Non-pigmented ciliary epithelial cell (primary cell): ENCODE results near the gene LAPTM5.
"Not testable (repeated sequence)": the region's sequence is repeated elsewhere in the genome, so short reads cannot be mapped to it uniquely, and the experiment has no call there.

Experiments
- DNase-seq: peaks from one replicate; pipeline ENCODE4 v3.0.0-alpha.2; 2010; ENCODE audit warnings: low read depth

Gene LAPTM5

DNA sequence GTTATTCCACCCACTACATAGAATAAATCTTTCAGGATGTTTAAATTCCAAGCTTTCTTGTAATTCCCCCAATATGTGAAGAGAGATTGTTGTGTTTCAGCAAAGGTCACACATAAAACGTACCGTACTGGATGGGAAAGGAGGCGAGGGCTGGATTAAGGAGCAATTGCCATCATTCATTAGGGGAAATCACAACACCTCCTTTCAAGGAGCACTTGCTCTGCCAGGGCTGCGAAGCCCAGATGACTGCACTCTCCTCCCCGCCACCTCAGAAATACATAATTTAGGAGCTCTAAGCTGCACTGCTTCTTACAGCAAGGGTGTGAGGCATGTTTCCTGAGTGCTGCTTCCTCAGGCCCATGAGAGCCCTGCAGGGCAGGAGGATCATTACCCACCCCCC lies 63.8 kb downstream of the LAPTM5 start:
- DNase-seq: no peak

DNA sequence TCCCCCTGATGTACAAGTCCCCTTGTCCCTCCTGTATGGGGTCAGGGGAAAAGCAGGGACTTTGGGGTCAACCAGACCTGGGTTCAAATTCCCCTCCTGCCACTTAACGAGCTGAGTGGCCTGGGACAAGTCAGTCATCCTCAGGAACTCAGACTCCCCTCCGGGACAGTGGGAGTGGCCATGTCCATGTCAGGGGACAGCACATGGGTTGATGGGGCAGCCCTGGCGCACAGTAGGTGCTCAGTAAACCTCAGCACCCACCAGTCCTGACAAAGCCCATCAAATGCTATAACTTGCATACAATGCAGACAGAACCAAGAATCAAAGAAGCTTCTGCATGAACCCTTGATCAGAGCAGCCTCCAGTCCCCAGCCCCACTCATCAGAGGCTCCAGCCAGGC lies 64.2 kb downstream of the LAPTM5 start:
- no peak for DNase-seq

DNA sequence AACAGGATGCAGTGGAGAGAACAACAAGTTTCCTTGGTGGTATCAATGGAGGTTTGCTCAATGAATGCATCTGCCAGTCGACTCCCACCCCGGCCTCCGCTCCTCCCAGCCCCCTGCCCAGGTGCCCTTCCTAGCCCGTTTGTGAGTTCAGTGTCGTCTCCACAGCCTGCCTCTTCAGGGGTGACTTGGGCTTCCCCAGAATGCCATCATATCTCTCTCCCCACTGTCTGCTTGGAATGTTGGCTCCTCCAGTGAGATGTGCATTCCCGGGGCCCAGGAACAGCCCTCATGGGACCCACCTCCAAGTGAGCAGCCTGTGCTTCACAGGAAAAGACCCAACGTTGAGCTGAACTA lies 64.6 kb downstream of the LAPTM5 start:
- DNase-seq: no peak

DNA sequence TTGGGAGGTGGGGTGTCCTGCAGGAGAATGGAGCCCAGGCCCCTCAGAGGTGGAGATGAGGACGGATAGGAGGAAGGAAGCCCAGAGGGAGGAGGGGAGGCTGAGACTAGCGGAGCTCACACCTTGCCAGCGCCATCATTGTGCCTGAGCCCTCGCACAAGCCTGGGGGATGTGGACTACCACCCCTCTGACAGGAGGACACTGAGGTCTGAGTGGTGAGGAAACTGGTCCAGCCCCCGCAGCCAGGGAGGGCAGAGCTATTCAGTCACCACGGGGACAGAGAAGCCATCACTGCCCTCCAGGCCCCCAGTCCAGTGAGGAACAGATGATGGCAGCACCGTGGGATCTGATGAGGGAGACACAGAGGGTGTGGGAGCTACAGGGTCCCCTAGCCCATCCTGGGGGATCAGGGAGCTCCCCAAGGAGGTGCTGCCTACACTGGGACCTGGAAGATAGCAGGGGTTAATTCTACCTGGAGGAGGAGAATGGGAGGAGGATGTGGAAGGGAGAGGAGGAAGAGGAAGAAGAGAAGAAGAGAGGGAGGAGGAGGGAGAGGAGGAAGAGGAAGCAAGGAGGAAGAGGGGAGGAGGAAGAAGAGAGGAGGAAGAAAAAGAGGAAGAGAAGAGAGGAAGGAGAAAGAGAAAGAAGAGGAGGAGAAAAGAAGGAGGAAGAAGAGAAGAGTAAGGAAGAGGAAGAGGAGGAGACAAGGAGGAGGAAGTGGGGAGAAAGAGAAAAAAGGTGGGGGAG lies 65.2 kb downstream of the LAPTM5 start:
- DNase-seq: no peak

DNA sequence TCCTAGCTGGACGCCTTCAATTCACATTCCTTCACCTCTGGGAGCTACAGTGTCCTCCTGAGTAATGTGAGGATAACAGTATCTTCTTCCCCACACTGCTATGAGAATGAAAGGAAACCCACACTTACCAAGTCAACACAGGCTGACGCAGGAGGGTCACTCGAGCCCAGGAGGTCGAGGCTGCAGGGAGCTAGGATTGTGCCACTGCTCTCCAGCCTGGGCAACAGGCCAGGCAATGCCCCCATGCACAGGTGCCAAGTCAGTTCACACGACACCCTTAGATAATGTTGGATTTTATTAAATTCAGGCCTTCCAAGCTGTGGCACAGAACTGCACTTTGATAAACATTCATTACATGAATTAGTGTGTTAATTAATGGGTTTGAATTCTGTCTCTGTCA lies 66.1 kb downstream of the LAPTM5 start:
- no peak for DNase-seq

DNA sequence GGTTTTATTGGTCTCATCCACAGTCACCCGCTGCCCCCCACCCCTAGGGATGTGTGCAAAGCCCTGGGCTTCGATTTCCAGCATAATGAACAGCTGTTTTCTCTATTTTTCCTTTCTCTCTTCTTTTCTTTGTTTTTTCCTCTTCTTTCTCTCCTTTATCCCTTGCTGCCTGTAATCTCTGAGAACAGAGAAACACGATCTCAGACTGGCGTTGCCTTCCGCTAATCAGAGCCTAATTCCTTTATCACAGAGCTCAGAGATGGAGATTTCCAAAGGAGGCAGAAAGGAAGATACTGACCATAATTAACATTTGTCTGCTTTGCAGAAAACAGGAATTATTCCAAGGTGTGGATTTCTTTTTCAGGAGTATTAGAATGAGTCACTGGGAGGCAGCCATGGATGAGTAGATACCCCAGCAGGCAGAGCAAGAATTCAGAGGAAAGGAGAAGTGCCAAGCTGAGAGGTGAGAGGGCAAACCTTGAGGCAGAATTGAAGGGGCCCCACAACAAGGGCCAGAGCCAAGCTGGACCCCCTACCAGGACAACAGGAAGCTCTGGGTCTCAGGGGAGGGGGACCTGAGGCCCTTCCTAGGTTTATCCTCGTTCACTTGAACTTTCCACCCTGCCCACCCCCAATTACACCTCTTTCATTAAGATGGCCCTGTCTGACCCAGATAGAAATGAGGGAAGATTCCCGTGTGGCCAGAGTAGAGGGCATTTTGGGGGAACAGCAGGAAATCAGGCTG lies 67.5 kb downstream of the LAPTM5 start:
- DNase-seq: no peak

DNA sequence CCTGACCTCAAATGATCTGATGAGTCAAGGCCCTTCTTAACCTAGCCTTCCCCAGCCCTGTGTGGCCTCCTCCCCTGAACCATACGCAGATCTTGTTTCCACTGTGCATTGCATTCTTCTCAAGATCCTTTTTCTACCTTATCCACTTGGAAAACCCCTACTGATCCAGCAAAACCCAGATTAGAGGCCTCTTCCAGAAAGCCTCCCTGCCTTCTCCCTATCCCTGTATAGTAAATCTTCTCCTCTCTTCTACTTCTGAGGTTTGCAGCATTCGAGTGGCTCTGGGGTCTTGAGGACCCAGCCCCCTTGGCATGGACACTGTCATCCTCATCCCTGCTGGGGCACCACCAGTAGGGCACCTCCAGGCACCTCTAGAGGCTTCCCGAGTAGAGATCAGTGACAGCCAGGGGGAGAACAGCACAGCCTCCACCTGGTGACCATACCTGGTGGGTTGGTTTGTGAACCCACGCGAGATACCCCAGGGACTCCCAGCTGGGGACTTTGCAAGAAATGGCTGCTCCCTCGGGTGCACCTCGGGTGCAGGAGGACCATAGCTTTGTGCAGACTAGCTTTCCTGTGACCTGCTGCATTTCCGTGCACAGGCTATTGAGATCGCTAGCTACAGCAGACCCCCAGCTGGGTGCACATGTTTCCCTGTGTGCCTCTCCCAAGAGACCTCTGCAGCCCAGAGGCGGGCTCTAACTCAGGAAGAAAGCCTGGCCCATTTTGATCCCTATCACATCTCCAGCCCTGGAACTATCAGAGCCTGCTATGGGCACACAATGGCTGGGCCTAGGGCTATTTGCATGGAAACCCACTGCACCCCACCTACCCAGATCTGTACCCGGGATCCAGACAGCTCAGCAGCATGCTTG lies 68.4 kb downstream of the LAPTM5 start:
- DNase-seq: no peak

DNA sequence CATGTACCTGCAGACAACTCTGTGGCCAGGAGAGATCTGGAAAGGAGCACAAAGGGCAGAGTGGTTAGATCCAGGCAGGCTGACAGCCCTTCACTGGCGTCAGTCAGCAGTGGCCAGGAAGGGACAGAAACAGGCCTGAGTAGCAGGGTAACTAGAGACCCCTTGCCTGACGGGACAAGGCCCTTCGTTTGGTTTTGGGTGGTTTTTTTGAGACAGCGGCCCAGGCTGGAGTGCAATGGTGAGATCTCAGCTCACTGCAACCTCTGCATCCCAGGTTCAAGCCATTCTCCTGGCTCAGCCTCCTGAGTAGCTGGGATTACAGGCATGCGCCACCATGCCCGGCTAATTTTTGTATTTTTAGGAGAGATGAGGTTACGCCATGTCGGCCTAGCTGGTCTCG lies 69.1 kb downstream of the LAPTM5 start:
- DNase-seq: not testable (repeated sequence)

DNA sequence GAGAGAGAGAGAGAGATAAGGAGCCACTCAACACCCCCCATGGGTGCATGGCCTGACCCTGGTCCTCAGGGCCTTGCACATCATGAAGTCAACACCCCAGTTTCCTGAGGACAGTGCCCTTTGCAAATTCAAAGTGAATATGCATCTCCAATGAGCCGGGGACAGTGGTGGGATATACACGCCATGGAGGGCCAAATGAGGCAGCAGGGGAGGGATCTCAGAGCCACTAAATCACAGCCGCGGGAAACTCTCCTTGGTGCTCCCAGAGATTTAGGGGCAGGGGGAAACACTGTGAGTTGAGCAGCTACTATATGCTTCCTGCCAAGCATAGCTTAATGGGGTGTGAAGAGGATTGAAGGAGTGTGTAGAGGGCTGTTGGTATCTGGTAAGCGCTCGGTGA lies 69.7 kb downstream of the LAPTM5 start:
- no peak for DNase-seq

DNA sequence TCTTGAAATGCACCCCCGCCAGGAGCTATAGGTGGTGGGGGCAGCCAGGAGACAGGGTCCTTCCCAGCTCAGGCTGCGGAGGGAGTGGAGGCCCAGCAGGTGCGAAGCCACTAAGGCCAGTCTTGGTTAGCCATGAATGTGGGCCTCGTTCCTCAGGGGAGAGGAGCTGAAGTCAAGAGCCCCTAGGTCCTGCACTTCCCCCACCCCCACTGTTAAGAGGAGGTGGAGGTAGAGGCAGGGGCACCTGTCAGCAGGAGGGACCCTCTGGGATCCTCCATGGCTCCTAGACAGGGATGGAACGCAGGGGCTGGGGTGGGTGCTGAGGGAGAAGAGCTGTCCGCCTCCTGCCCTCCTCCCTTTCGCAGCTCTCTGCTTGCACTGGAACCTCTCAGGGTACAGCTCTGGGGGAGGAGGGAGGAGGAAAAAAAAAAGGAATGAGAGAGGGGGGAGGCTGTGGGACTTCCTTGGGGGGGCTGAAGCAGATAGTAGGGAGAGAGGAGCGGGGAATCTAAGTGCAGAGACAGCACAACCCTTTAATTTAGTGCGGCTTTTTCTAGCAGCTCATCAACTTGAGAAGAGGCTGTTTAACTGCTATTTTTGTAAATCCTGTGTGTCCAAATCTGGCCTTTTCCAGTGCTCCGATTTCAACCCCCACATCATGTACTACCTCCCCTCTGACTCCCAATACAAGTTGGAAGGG lies 71.2 kb downstream of the LAPTM5 start:
- no peak for DNase-seq

DNA sequence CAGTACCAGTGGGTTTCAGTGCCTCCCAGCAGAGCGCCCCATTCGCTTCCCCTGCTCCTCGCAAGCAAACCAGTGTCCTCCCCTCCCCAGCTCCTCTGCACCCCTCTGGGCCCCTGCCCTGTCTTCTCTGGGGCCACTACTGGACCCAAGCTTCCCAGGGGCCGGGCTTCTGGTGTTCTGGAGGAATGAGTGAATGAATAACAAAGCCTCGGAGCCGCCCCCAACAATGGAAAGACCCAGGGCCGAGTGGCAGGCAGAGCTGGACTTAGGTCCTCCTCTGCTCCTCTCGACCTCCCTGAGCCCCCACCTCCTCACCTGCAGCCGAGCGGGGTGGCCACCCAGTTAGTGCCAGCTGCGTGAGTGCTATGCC lies 71.8 kb downstream of the LAPTM5 start:
- no peak for DNase-seq

DNA sequence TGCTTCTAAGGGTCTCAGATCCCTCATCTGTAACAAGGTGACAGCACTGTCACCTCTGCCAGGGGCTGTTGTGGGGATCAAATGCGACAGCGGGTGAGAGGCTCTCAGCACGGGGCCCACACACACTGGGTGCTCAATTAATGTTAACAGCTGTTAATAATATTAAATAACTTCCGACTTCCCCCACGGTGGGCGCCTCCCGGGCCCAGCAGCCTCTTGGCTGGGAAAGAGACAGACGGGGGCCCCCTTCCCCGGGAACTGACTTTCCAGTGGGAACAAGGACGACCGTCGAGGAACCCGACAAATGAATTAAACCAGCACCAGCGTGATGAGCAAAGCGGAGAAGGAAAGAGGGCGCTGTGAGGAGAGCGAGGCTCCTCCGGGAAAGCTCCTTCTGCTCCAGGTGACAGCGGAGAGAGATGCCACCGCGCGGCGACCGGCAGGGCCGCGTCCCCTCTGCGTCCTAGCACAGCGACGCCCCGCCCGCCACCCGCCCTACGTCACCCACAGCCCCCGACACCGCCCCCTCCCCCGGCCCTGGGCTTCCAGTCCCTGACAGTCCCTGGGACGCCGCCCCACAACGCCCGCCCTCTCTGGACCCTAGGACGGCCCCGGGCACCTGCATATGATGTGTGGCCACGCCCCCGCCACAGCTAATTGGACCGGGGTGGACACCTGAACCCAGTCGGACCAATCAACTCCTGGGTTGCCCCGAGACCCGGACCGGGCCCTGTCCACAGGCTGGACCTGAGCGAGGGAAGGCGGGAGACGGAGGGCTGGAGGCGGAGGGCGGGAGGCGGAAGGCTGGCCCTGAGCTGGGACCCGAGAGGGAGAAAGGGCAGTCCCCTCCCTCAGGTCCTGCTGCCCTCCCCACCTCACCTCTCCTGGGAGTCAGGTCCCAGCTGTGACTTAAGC lies 72.4 kb downstream of the LAPTM5 start:
- no peak for DNase-seq

DNA sequence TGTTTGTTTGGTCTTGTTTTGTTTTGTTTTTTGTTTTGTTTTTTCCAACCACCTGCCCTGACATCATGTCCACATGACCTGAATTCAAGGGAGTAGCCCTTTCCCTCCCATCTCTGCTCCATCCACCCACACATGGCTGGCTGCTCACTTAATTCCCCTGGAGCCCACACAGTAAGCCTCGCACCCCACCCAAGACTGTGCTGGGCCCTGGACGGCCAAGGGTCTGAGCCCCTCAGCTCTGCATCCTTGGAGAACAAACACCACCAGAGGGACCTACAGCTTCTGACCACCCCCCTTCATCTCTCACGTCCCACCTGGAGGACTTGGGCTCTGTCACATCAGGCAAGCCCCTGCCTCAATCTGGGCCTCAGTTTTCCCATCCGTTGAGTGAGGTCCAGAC lies 73.3 kb downstream of the LAPTM5 start:
- DNase-seq: no peak

DNA sequence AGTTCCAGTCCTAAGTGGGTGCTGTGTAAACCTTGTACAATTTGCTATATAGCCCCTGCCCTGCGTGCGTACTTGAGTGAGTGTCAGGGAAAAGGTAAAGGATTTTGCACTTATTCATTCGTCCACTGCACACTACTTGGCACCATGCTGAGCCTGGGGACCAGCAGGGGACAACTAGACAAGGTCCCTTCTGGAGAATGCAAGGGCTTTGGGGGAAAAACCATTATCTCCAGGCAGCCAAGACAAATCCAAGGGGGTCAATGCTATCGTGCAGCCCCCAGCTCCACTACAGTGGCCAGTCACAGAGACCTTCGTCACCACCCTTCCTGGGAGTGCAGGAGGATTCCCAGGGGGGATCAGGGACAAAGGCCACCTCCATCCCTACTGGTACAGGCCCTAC lies 73.9 kb downstream of the LAPTM5 start:
- no peak for DNase-seq
